ENCODE results near the gene LPAR5. TPM values are rescaled to one million over a fixed set of nuclear protein-coding genes. Genes with fewer than 3 reads are reported as not detected.

The LPAR5 gene
- total and polyA plus RNA-seq, 2 of the 8 experiments (the other 6 are each of a cell fraction or from before 2014, with no cell fraction given), result 0.22 to 0.24 TPM

DNA sequence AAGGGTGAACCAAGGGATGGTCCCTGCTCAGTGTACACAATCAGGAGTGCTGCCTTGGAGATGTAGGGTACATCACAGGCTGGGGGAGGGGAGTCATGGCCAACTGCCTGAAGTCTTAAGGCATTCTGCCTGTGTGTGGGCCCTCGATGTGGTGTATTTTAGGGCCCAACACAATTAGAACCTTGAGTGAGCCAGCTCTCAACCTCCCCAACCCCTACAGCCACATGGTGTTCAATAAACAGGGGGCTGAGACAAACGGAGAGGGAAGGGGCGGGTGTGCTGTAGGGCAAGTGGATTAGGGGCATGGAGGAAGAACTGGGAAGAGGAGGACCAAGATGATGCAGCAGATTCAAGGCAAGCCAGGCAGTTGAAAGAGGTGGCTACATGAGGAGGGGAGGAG lies 20.0 kb downstream of the LPAR5 start:
- Histone ChIP-seq H3K23me2 (ENCODE audit: low read depth, low read length) (peaks cover 5% of the 10 kb centered on the region; the same call in 1 of the 2 replicates), H2BK20ac (ENCODE audit: low read length) (0 out of 2 replicates have a peak overlapping the region, but pooled peaks have one; percentile 8), H3K9me3 (ENCODE audit: insufficient read depth in 2 of 2, low read depth in 1 of 2, low read length in 1 of 2) (no peaks in the 10 kb centered on the region; a peak in 1 of 4 replicates), H2BK12ac (ENCODE audit: low read depth, low read length) (peak overlapping the region; percentile 75), H3K36me3 (ENCODE audit: control insufficient read depth in 2 of 4, insufficient read depth in 4 of 4, low read length in 3 of 4) (no peaks in the 10 kb centered on the region), H3K79me1 (ENCODE audit: low read depth, low read length) (no peaks in the 10 kb centered on the region), H2BK15ac (ENCODE audit: low read length) (peak overlapping the region; percentile 5; the same call in 1 of the 2 replicates), H3K18ac (ENCODE audit: extremely low read depth, low read length) (no peak overlapping the region), H4K8ac (ENCODE audit: extremely low read depth, insufficient read depth, low read length) (no peak overlapping the region), H4K91ac (replicated peaks; ENCODE audit: insufficient read length, low read length) (no peak overlapping the region), H2AK5ac (ENCODE audit: low read depth, low read length) (no peak overlapping the region), H3K79me2 (ENCODE audit: control insufficient read depth in 1 of 2, insufficient read depth in 2 of 2, low read length in 2 of 2) (no peaks in the 10 kb centered on the region), H3K4me2 (ENCODE audit: insufficient read depth in 1 of 2, low read depth in 2 of 2, low read length in 2 of 2) (no peak overlapping the region; a peak in 1 of 4 replicates), H4K20me1 (replicated peaks in 1 of 2; ENCODE audit: control insufficient read depth in 1 of 2, insufficient read depth in 2 of 2, low read length in 2 of 2) (no peaks in the 10 kb centered on the region), H3K4me3 (ENCODE audit: extremely low read depth in 1 of 4, insufficient read depth in 2 of 4, low read depth in 3 of 4, low read length in 4 of 4) (no peak overlapping the region), H3K4ac (replicated peaks; ENCODE audit: insufficient read length, low read depth, low read length) (no peak overlapping the region), H2BK5ac (ENCODE audit: low read depth, low read length) (no peak overlapping the region), H3K4me1 (replicated peaks in 1 of 4; ENCODE audit: control insufficient read depth in 3 of 4, insufficient read depth in 4 of 4, low read length in 3 of 4) (peaks cover 18 to 25% (median 22%) of the 10 kb centered on the region in 4 experiments), H3K9ac (replicated peaks in 1 of 4; ENCODE audit: extremely low read depth in 1 of 4, low read depth in 3 of 4, low read length in 3 of 4) (0 out of 7 replicates have a peak overlapping the region, but pooled peaks of 1 of the 4 experiments have one; percentile 11), H3K14ac (ENCODE audit: insufficient read length) (no peak overlapping the region), H3K23ac (ENCODE audit: insufficient read length) (no peak overlapping the region), H4K5ac (ENCODE audit: insufficient read length, low read depth, low read length) (no peak overlapping the region), H2BK120ac (replicated peaks; ENCODE audit: low read depth, low read length) (no peak overlapping the region), H3K27ac (ENCODE audit: low read depth, low read length) (no peak overlapping the region), H2AFZ (ENCODE audit: low read length) (0 out of 2 replicates have a peak overlapping the region, but pooled peaks have one; percentile 22), H3K27me3 (replicated peaks in 1 of 4; ENCODE audit: control insufficient read depth in 3 of 4, extremely low read depth in 1 of 4, insufficient read depth in 3 of 4, low read length in 3 of 4) (peaks cover 2 to 21% (median 16%) of the 10 kb centered on the region in 4 experiments; a peak in 6 of 7 replicates), H3K56ac (replicated peaks; ENCODE audit: insufficient read length, low read depth, low read length) (no peak overlapping the region)
- CTCF ChIA-PET (ENCODE audit: partially characterized antibody), result interaction anchor here (0.6 to 3.5 kb wide), 15 partner anchors 8 to 219 kb away, joined by 3 to 20 read pairs (median 4); partner anchors contain the start of gene ACRBP
- FAIRE-seq (no peak), DNase-seq (ENCODE audit: low read depth in 1 of 2, low spot score in 2 of 2) (no peak)
- POLR2A ChIA-PET (ENCODE audit: partially characterized antibody), result interaction anchor here (0.7 to 4.4 kb wide), 5 partner anchors 10 to 252 kb away, joined by 3 to 24 read pairs (median 6); partner anchors contain the start of gene TPI1
- WGBS, 2 experiments (ENCODE audit: extremely low coverage in 1 of 2, insufficient coverage in 1 of 2, insufficient read length in 1 of 2, insufficient replicate concordance in 2 of 2, low coverage in 1 of 2, low lambda C conversion rate in 2 of 2, missing lambda C conversion rate in 1 of 2), result 85% methylated on average over 3 of the region's 3 CpGs; no CpG with 5 or more reads in 1 of the 2 experiments
- no peak for TF ChIP-seq POU5F1 (IDR thresholded peaks at IDR 0.05; ENCODE audit: low read depth, low read length)
- TF ChIP-seq NANOG (IDR thresholded peaks at IDR 0.05; ENCODE audit: insufficient read depth, low read depth, low read length, poor library complexity, severe bottlenecking), result no peak
- TF ChIP-seq TAF7 (optimal IDR thresholded peaks at IDR 0.05; ENCODE audit: borderline replicate concordance, low read depth, low read length), result no peak
- TF ChIP-seq NRF1 (IDR thresholded peaks at IDR 0.05; ENCODE audit: low read depth, low read length), result no peak
- no peak for TF ChIP-seq RFX5 (IDR thresholded peaks at IDR 0.05; ENCODE audit: borderline replicate concordance, low read depth, low read length)
- TF ChIP-seq, protein P1, sequence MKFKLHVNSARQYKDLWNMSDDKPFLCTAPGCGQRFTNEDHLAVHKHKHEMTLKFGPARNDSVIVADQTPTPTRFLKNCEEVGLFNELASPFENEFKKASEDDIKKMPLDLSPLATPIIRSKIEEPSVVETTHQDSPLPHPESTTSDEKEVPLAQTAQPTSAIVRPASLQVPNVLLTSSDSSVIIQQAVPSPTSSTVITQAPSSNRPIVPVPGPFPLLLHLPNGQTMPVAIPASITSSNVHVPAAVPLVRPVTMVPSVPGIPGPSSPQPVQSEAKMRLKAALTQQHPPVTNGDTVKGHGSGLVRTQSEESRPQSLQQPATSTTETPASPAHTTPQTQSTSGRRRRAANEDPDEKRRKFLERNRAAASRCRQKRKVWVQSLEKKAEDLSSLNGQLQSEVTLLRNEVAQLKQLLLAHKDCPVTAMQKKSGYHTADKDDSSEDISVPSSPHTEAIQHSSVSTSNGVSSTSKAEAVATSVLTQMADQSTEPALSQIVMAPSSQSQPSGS (IDR thresholded peaks at IDR 0.05; ENCODE audit: low read length), result no peak
- TF ChIP-seq, protein P2, sequence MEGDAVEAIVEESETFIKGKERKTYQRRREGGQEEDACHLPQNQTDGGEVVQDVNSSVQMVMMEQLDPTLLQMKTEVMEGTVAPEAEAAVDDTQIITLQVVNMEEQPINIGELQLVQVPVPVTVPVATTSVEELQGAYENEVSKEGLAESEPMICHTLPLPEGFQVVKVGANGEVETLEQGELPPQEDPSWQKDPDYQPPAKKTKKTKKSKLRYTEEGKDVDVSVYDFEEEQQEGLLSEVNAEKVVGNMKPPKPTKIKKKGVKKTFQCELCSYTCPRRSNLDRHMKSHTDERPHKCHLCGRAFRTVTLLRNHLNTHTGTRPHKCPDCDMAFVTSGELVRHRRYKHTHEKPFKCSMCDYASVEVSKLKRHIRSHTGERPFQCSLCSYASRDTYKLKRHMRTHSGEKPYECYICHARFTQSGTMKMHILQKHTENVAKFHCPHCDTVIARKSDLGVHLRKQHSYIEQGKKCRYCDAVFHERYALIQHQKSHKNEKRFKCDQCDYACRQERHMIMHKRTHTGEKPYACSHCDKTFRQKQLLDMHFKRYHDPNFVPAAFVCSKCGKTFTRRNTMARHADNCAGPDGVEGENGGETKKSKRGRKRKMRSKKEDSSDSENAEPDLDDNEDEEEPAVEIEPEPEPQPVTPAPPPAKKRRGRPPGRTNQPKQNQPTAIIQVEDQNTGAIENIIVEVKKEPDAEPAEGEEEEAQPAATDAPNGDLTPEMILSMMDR (IDR thresholded peaks at IDR 0.05; ENCODE audit: control extremely low read depth in 1 of 3, insufficient read depth in 1 of 3, low read depth in 1 of 3, low read length in 3 of 3), result no peak
- no peak for TF ChIP-seq TBP (IDR thresholded peaks at IDR 0.05; ENCODE audit: low read depth, low read length)

Measured in H1 (cell line).